ENCODE data around the gene KRT17. TPM values are rescaled to one million over a fixed set of nuclear protein-coding genes. Genes with fewer than 3 reads are reported as not detected.
"Not testable (repeated sequence)": the region's sequence is repeated elsewhere in the genome, so short reads cannot be mapped to it uniquely, and the experiment has no call there.

The KRT17 gene
- total RNA-seq, 1 donor from 2014 or later: not detected

GRCh38 chr17:41647038-41647813 lies 22.9 kb upstream of the KRT17 start:
- no peak for TF ChIP-seq CTCF (conservative IDR thresholded peaks at IDR 0.05)
- peaks cover 18% of the 10 kb centered on the region for H3K4me1 Mint-ChIP-seq
- H3K9me3 Mint-ChIP-seq: no peaks in the 10 kb centered on the region
- peak; percentile 18 for DNase-seq (ENCODE audit: low read depth, low spot score)
- H3K27me3 Mint-ChIP-seq (ENCODE audit: low read depth): no peaks in the 10 kb centered on the region
- no peak overlapping the region for H3K4me3 Mint-ChIP-seq
- H3K27ac Mint-ChIP-seq (ENCODE audit: unreplicated experiment): no peak overlapping the region
- H3K36me3 Mint-ChIP-seq (ENCODE audit: low read depth): no peaks in the 10 kb centered on the region

GRCh38 chr17:41642252-41643156 lies 18.1 kb upstream of the KRT17 start:
- H3K27ac Mint-ChIP-seq (ENCODE audit: unreplicated experiment): no peak overlapping the region
- H3K4me1 Mint-ChIP-seq: peaks cover 6% of the 10 kb centered on the region
- no peak for TF ChIP-seq CTCF (conservative IDR thresholded peaks at IDR 0.05)
- H3K9me3 Mint-ChIP-seq: no peaks in the 10 kb centered on the region
- H3K27me3 Mint-ChIP-seq (ENCODE audit: low read depth): no peaks in the 10 kb centered on the region
- DNase-seq (ENCODE audit: low read depth, low spot score): no peak
- H3K4me3 Mint-ChIP-seq: no peak overlapping the region
- no peaks in the 10 kb centered on the region for H3K36me3 Mint-ChIP-seq (ENCODE audit: low read depth)

GRCh38 chr17:41640596-41640995 lies 16.2 kb upstream of the KRT17 start:
- H3K4me3 Mint-ChIP-seq; H3K27me3 Mint-ChIP-seq (ENCODE audit: low read depth); H3K4me1 Mint-ChIP-seq; DNase-seq (ENCODE audit: low read depth, low spot score); H3K9me3 Mint-ChIP-seq; H3K36me3 Mint-ChIP-seq (ENCODE audit: low read depth); H3K27ac Mint-ChIP-seq (ENCODE audit: unreplicated experiment): not testable (repeated sequence)

DNA sequence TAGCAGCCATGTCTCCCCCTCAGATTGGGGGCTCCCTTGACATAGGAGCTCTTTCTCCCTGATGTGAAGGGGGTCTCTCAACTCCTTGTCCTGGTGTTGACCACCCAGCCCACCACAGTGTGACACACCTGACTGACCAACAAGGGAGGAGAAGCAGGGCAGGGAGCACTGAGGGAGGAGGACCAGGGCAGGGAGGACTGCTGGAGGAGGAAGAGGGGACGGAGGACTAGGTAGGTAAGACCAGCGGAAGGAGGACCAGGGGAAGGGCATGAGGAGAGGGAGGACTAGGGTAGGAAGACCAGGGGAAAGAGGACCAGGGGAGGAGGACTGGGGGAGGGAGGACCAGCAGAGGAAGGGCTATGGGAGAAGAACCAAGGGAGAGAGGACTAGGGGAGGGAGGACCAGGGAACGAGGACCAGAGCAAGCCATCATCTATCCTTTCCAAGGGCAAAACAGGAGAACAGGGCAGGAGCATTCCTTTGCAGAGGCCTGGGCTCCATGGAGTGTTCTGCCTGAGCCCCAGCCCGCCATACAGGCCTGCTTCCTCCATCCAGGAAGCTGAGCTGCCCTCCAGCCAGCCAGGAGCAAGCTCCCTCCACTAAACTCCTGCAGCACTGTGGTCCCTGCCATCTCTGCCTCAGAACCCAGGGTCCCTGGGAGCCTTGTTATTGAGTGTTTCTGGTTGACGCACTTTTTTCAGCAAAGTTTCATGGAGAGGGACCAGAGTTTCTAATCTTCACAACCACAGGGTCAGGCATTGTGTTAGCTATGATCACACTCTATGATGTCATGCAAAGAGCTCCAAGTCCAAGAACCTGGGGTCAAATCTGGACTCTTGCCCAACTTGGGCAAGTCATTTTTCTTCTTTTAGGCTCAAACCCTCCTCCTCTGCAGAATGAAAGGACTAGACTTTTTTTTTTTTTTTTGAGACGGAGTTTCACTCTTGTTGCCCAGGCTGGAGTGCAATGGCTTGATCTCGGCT lies 15.4 kb upstream of the KRT17 start:
- DNase-seq (ENCODE audit: low read depth, low spot score): no peak
- H3K4me1 Mint-ChIP-seq: peaks cover 8% of the 10 kb centered on the region
- no peaks in the 10 kb centered on the region for H3K27me3 Mint-ChIP-seq (ENCODE audit: low read depth)
- no peak overlapping the region for H3K27ac Mint-ChIP-seq (ENCODE audit: unreplicated experiment)
- TF ChIP-seq CTCF (conservative IDR thresholded peaks at IDR 0.05): no peak
- no peak overlapping the region for H3K4me3 Mint-ChIP-seq
- no peaks in the 10 kb centered on the region for H3K36me3 Mint-ChIP-seq (ENCODE audit: low read depth)
- H3K9me3 Mint-ChIP-seq: no peaks in the 10 kb centered on the region

GRCh38 chr17:41638941-41639340 lies 14.6 kb upstream of the KRT17 start:
- no peak overlapping the region for H3K4me3 Mint-ChIP-seq
- H3K36me3 Mint-ChIP-seq (ENCODE audit: low read depth): no peaks in the 10 kb centered on the region
- peaks cover 9% of the 10 kb centered on the region for H3K4me1 Mint-ChIP-seq
- no peak for DNase-seq (ENCODE audit: low read depth, low spot score)
- H3K27me3 Mint-ChIP-seq (ENCODE audit: low read depth): no peaks in the 10 kb centered on the region
- H3K27ac Mint-ChIP-seq (ENCODE audit: unreplicated experiment): no peak overlapping the region
- no peak for TF ChIP-seq CTCF (conservative IDR thresholded peaks at IDR 0.05)
- H3K9me3 Mint-ChIP-seq: no peaks in the 10 kb centered on the region

All from neural crest cell (in vitro differentiated cells).